Measurements from ENCODE around the gene CDK1. TPM values are rescaled to one million over a fixed set of nuclear protein-coding genes. Genes with fewer than 3 reads are reported as not detected.

CDK1 gene
- total RNA-seq, 1 donor from 2014 or later, result 14.8 TPM

- Mint-ChIP-seq H3K4me3 (ENCODE audit: unreplicated experiment) (no peak overlapping the region), H3K27ac (ENCODE audit: unreplicated experiment) (no peak overlapping the region), H3K36me3 (ENCODE audit: low read depth, unreplicated experiment) (no peaks in the 10 kb centered on the region), H3K9me3 (ENCODE audit: unreplicated experiment) (no peaks in the 10 kb centered on the region), H3K4me1 (ENCODE audit: unreplicated experiment) (no peaks in the 10 kb centered on the region), H3K27me3 (ENCODE audit: unreplicated experiment) (peaks cover 2% of the 10 kb centered on the region)
- TF ChIP-seq CTCF (IDR thresholded peaks at IDR 0.05; ENCODE audit: unreplicated experiment), result no peak
- no peak for DNase-seq (ENCODE audit: low spot score)
Measured at GRCh38 chr10:60807499-60807898, 29.2 kb downstream of the CDK1 start.

GRCh38 chr10:60808036-60808435 is 29.8 kb downstream of the CDK1 start:
- no peaks in the 10 kb centered on the region for H3K36me3 Mint-ChIP-seq (ENCODE audit: low read depth, unreplicated experiment)
- no peaks in the 10 kb centered on the region for H3K4me1 Mint-ChIP-seq (ENCODE audit: unreplicated experiment)
- H3K4me3 Mint-ChIP-seq (ENCODE audit: unreplicated experiment), result no peak overlapping the region
- peaks cover 2% of the 10 kb centered on the region for H3K27me3 Mint-ChIP-seq (ENCODE audit: unreplicated experiment)
- no peak for DNase-seq (ENCODE audit: low spot score)
- no peaks in the 10 kb centered on the region for H3K9me3 Mint-ChIP-seq (ENCODE audit: unreplicated experiment)
- no peak overlapping the region for H3K27ac Mint-ChIP-seq (ENCODE audit: unreplicated experiment)
- no peak for TF ChIP-seq CTCF (IDR thresholded peaks at IDR 0.05; ENCODE audit: unreplicated experiment)

- Mint-ChIP-seq H3K4me3 (ENCODE audit: unreplicated experiment) (no peak overlapping the region), H3K9me3 (ENCODE audit: unreplicated experiment) (no peaks in the 10 kb centered on the region), H3K4me1 (ENCODE audit: unreplicated experiment) (no peaks in the 10 kb centered on the region), H3K36me3 (ENCODE audit: low read depth, unreplicated experiment) (no peaks in the 10 kb centered on the region), H3K27ac (ENCODE audit: unreplicated experiment) (no peak overlapping the region), H3K27me3 (ENCODE audit: unreplicated experiment) (peaks cover 1% of the 10 kb centered on the region)
- DNase-seq (ENCODE audit: low spot score), result no peak
- TF ChIP-seq CTCF (IDR thresholded peaks at IDR 0.05; ENCODE audit: unreplicated experiment), result no peak
Measured at GRCh38 chr10:60809157-60809556, 30.9 kb downstream of the CDK1 start.

GRCh38 chr10:60810437-60811182 is 32.3 kb downstream of the CDK1 start:
- DNase-seq (ENCODE audit: low spot score), result no peak
- no peaks in the 10 kb centered on the region for H3K9me3 Mint-ChIP-seq (ENCODE audit: unreplicated experiment)
- H3K27me3 Mint-ChIP-seq (ENCODE audit: unreplicated experiment), result no peaks in the 10 kb centered on the region
- H3K36me3 Mint-ChIP-seq (ENCODE audit: low read depth, unreplicated experiment), result no peaks in the 10 kb centered on the region
- no peak for TF ChIP-seq CTCF (IDR thresholded peaks at IDR 0.05; ENCODE audit: unreplicated experiment)
- no peak overlapping the region for H3K27ac Mint-ChIP-seq (ENCODE audit: unreplicated experiment)
- no peak overlapping the region for H3K4me3 Mint-ChIP-seq (ENCODE audit: unreplicated experiment)
- H3K4me1 Mint-ChIP-seq (ENCODE audit: unreplicated experiment), result no peaks in the 10 kb centered on the region

- Mint-ChIP-seq H3K9me3 (ENCODE audit: unreplicated experiment) (no peaks in the 10 kb centered on the region), H3K4me1 (ENCODE audit: unreplicated experiment) (peaks cover 19% of the 10 kb centered on the region), H3K4me3 (ENCODE audit: unreplicated experiment) (no peak overlapping the region), H3K27me3 (ENCODE audit: unreplicated experiment) (no peaks in the 10 kb centered on the region), H3K27ac (ENCODE audit: unreplicated experiment) (no peak overlapping the region), H3K36me3 (ENCODE audit: low read depth, unreplicated experiment) (no peaks in the 10 kb centered on the region)
- TF ChIP-seq CTCF (IDR thresholded peaks at IDR 0.05; ENCODE audit: unreplicated experiment), result peak; percentile 78
- peak; percentile 36 for DNase-seq (ENCODE audit: low spot score)
Measured at GRCh38 chr10:60816628-60817397, 38.5 kb downstream of the CDK1 start.
